ENCODE measurements around the gene MYCBP2.
"Not testable (repeated sequence)": the region's sequence is repeated elsewhere in the genome, so short reads cannot be mapped to it uniquely, and the experiment has no call there.

The MYCBP2 gene

GRCh38 chr13:77353995-77354394, 27.1 kb upstream of the MYCBP2 start:
- TF ChIP-seq, protein P1, sequence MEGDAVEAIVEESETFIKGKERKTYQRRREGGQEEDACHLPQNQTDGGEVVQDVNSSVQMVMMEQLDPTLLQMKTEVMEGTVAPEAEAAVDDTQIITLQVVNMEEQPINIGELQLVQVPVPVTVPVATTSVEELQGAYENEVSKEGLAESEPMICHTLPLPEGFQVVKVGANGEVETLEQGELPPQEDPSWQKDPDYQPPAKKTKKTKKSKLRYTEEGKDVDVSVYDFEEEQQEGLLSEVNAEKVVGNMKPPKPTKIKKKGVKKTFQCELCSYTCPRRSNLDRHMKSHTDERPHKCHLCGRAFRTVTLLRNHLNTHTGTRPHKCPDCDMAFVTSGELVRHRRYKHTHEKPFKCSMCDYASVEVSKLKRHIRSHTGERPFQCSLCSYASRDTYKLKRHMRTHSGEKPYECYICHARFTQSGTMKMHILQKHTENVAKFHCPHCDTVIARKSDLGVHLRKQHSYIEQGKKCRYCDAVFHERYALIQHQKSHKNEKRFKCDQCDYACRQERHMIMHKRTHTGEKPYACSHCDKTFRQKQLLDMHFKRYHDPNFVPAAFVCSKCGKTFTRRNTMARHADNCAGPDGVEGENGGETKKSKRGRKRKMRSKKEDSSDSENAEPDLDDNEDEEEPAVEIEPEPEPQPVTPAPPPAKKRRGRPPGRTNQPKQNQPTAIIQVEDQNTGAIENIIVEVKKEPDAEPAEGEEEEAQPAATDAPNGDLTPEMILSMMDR (IDR thresholded peaks at IDR 0.05; ENCODE audit: unreplicated experiment in 3 of 3): no peak
- H3K4me1 Mint-ChIP-seq: no peaks in the 10 kb centered on the region

GRCh38 chr13:77351315-77351714, 24.4 kb upstream of the MYCBP2 start:
- H3K4me1 Mint-ChIP-seq: no peaks in the 10 kb centered on the region
- no peaks in the 10 kb centered on the region for H3K9me3 Mint-ChIP-seq
- no peak overlapping the region for H3K4me3 Mint-ChIP-seq
- peaks cover 7% of the 10 kb centered on the region for H3K27me3 Mint-ChIP-seq (ENCODE audit: low read depth)
- no peak overlapping the region for H3K27ac Mint-ChIP-seq
- TF ChIP-seq, protein P1 (IDR thresholded peaks at IDR 0.05; ENCODE audit: unreplicated experiment in 3 of 3): no peak
- H3K36me3 Mint-ChIP-seq (ENCODE audit: low read depth): no peaks in the 10 kb centered on the region

More at GRCh38 chr13:77353995-77354394, 27.1 kb upstream of the MYCBP2 start:
- Mint-ChIP-seq H3K36me3 (ENCODE audit: low read depth) (no peaks in the 10 kb centered on the region), H3K27ac (no peak overlapping the region), H3K9me3 (no peaks in the 10 kb centered on the region), H3K4me3 (no peak overlapping the region), H3K27me3 (ENCODE audit: low read depth) (peaks cover 7% of the 10 kb centered on the region)

DNA sequence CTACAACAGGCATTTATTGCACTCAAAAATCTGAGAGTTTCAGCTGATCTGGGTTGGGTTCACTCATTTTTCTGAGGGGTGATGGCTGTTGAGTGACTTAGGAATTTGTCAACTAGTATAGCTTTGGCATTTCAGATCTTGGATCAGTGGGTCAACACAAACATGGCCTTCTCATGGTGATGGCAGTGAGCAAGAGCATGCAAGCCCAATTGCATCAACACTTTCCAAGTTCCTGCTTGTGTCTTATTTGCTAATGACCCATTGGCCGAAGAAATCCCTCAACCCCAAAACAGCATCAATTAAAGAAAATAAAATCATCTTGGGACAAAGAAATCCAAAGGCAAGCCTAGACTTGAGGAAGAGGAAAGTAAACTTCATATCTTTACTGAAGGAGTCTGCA, 23.9 kb upstream of the MYCBP2 start:
- Mint-ChIP-seq H3K27me3 (ENCODE audit: low read depth) (peaks cover 7% of the 10 kb centered on the region), H3K4me1 (no peaks in the 10 kb centered on the region), H3K4me3 (no peak overlapping the region), H3K27ac (no peak overlapping the region), H3K9me3 (no peaks in the 10 kb centered on the region), H3K36me3 (ENCODE audit: low read depth) (no peaks in the 10 kb centered on the region)
- TF ChIP-seq, protein P1 (IDR thresholded peaks at IDR 0.05; ENCODE audit: unreplicated experiment in 3 of 3): no peak

GRCh38 chr13:77349365-77349764, 22.5 kb upstream of the MYCBP2 start:
- Mint-ChIP-seq H3K27me3 (ENCODE audit: low read depth) (peaks cover 7% of the 10 kb centered on the region), H3K9me3 (no peaks in the 10 kb centered on the region), H3K4me1 (no peaks in the 10 kb centered on the region), H3K36me3 (ENCODE audit: low read depth) (no peaks in the 10 kb centered on the region), H3K4me3 (no peak overlapping the region), H3K27ac (no peak overlapping the region)
- TF ChIP-seq, protein P1 (IDR thresholded peaks at IDR 0.05; ENCODE audit: unreplicated experiment in 3 of 3): no peak

DNA sequence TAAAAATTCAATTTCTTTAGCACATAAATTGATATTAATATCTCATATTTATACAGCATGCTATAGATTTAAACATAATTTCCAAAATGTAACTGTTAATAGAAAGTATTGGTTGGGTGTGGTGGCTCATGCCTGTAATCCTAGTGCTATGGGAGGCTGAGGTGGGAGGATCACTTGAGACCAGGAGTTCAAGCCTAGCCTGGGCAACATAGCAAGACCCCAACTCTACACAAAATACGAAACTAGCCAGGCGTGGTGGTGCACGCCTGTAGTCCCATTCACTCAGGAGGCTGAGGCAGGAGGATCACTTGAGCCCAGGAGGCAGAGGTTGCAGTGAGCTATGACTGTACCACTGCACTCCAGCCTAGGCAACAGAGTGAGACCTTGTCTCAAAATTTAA, 20.5 kb upstream of the MYCBP2 start:
- not testable (repeated sequence) for H3K36me3 Mint-ChIP-seq (ENCODE audit: low read depth); H3K9me3 Mint-ChIP-seq; H3K27me3 Mint-ChIP-seq (ENCODE audit: low read depth); H3K4me3 Mint-ChIP-seq; H3K4me1 Mint-ChIP-seq; H3K27ac Mint-ChIP-seq

DNA sequence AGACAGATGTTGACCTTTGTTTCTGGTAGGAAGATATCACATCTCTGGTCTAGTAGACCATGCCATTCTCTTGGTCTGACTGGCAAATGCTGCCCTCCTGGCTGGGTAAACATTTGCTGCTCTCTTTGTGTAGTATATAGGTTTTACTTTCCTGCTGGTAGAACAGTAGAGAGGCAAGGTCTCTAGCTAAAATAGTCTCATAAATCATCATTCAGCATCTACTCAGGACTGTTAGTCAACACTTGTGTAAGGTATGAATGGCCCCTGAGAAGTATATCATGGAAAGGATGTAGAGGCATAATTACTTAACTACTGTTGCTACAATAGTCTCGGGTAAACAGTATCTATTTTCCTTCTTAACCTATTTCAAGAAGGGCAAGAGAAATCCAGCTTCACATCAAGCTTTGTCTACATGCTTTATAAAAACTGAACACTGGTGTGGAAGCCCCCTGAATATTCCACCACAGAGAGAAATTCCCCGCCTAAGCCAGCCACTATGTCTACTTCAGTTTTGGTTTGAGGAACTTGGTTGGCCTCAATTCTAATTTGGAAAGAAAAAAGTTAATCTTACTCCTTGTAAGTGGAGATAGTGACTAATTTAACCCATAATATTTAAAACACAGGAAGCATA, 18.4 kb upstream of the MYCBP2 start:
- no peaks in the 10 kb centered on the region for H3K36me3 Mint-ChIP-seq (ENCODE audit: low read depth)

More for the DNA sequence above, 18.4 kb upstream of the MYCBP2 start:
- Mint-ChIP-seq H3K4me1 (no peaks in the 10 kb centered on the region), H3K4me3 (no peak overlapping the region), H3K27me3 (ENCODE audit: low read depth) (peaks cover 3% of the 10 kb centered on the region), H3K27ac (no peak overlapping the region), H3K9me3 (peaks cover 2% of the 10 kb centered on the region)
- TF ChIP-seq, protein P1 (IDR thresholded peaks at IDR 0.05; ENCODE audit: unreplicated experiment in 3 of 3): no peak
